LNCAP (cell line): ENCODE results near the gene ACHE.

Source experiments
- TF ChIP-seq, protein P1 (sequence below): fragments of 450-650 bp; IDR thresholded peaks from 2 replicates; pipeline ENCODE4 v1.5.1; 2017; ENCODE audit warnings: mild to moderate bottlenecking

Gene ACHE

DNA sequence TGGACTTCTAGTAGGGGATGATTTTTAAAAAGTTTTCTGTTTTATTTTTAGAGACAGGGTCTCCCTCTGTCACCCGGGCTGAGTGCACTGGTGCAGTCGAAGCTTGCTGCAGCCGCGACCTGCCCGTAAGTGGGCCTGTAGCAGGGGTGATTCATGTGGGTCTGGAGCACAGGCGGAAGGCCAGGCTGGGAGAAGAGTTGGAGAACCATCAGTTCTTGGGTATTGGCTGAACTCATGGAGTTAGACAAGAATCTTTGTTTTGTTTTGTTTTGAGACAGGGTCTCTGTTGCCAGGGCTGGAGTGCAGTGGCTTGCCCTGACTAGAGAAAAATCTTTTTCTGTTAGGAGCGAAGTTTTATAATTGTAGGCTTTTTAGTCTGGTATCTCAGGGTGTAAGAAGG is 15.0 kb downstream of the ACHE start:
- TF ChIP-seq, protein P1, sequence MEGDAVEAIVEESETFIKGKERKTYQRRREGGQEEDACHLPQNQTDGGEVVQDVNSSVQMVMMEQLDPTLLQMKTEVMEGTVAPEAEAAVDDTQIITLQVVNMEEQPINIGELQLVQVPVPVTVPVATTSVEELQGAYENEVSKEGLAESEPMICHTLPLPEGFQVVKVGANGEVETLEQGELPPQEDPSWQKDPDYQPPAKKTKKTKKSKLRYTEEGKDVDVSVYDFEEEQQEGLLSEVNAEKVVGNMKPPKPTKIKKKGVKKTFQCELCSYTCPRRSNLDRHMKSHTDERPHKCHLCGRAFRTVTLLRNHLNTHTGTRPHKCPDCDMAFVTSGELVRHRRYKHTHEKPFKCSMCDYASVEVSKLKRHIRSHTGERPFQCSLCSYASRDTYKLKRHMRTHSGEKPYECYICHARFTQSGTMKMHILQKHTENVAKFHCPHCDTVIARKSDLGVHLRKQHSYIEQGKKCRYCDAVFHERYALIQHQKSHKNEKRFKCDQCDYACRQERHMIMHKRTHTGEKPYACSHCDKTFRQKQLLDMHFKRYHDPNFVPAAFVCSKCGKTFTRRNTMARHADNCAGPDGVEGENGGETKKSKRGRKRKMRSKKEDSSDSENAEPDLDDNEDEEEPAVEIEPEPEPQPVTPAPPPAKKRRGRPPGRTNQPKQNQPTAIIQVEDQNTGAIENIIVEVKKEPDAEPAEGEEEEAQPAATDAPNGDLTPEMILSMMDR = no peak

DNA sequence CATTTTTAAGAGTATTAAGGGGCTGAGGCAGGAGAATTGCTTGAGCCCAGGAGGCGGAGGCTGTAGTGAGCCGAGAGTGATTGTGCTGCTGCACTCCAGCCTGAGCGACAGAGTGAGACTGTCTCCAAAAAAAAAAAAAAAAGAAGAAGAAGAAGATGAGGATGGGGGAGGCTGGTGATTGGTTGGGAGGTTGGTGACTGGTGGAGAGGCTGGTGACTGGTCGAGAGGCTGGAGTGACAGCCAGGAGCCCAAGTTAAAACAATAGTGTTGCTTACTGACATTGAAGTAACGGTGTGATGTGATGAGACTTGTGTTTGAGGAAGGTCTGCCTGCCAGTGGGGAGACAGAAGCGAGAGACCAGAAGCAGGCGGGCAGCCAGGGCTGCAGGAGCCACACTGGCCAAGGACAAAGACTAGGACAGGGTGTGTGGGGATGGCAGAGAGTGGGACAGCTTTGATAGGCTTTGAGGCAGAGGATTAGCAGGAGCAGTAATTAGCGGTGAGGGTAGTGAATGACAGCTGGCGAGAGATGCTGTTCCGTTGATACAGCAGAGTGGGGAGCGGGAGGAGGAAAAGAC is 15.9 kb downstream of the ACHE start:
- TF ChIP-seq, protein P1 = no peak

DNA sequence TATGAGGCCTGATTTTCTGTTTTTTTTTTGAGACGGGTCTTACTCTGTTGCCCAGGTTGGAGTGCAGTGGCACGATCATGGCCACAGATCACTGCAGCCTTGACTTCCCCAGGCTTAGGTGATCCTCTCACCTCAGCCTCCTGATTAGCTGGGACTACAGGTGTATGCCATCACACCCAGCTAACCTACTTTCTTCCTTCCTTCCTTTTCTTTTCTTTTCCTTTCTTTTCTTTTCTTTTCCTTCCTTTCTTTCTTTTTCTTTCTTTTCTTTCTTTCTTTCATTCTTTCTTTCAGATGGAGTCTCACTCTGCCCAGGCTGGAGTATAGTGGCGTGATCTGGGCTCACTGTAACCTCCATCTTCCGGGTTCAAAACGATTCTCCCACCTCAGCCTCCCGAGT is 17.0 kb downstream of the ACHE start:
- TF ChIP-seq, protein P1 = no peak

DNA sequence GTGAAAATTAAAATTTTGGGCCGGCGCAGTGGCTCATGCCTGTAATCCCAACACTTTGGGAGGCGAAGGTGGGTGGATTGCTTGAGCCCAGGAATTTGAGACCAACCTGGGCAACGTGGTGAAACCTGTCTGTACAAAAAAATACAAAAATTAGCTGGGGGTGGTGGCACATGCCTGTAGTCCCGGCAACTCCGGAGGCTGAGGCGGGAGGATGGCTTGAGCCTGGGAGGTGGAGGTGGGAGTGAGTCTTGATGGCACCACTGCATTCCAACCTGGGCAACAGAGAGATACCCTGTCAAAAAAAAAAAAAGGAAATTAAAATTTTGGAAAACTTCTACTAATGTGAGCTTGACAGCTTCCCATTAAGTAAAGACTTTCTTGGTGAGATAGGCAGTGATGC is 17.7 kb downstream of the ACHE start:
- TF ChIP-seq, protein P1 = no peak

DNA sequence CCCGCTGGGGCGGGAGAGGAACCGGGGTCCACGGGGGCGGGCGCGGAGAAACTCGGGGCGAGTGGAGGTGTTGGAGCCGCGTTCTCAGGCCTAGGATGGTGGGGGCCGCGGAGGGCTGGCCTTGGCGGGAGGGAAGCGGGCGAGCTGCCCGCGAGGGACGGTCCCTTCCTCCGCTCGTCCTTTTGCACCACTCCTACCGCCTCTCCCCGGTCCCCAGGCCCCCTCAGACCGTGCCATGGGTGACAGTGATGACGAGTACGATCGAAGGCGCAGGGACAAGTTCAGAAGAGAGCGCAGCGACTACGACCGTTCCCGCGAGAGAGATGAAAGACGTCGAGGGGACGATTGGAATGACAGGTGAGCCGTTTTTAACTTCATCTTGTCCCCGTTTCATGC is 20.3 kb downstream of the ACHE start:
- TF ChIP-seq, protein P1 = no peak

DNA sequence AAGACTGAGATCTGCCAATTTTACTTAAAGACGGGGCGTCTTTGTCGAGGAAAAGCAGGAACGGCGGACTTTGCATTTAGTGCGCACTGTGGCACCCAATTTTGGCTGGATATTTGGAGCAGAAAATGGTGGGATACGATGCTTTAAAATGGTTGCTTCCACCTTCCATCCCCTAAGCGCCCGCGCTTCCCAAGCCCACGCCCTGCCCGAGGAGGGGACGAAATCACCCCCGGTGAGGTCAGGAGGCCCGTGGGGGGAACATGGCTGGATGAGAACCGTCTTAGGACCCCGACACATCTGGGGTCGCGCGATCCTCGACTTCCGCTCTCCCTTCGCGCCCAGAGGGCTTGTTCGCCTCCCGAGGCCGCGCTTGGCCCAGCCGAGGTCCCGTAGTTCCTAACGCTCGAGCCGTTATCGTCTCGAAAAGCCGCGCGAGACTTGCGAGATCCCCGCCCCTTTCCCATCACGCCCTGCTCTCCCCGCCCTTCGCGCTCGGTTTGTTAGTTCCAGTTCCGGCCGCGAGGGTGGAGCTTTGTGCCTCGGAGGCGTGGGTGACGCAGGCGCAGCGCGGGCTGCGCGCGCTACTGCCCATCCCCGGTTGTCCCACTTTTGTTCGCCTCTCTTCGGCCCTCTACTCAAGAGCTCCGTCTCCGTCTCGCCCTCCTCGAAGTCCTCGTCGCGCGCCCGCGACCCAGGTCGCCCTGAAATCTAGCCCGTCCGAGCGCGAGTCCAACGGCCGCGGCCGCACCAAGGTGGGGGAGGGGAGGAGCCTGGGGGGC is 20.9 kb downstream of the ACHE start, which contains the start of gene SRRT:
SRRT (plus strand) TSS at position 527 of the 779 bp plus-strand sequence. CDS start 488 bp downstream, outside the sequence.
- TF ChIP-seq, protein P1 = no peak

DNA sequence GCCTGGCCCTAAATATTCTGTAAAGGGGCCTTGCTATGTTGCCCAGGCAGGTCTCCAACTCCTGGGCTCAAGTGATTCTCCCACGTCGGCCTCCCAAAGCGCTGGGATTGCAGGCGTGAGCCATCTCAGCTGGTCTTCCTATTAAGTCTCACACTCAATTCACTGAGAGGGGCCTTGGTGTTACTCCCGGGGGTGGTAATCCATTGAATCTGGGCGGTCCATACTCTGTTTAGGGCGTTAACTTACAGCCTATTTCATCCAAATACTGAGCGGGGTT is 21.4 kb downstream of the ACHE start:
- TF ChIP-seq, protein P1 = no peak
